Measurements from ENCODE around the gene OR5T3. TPM values are rescaled to one million over a fixed set of nuclear protein-coding genes. Genes with fewer than 3 reads are reported as not detected.

Gene OR5T3
- total RNA-seq, 2 experiments from 2014 or later = not detected

DNA sequence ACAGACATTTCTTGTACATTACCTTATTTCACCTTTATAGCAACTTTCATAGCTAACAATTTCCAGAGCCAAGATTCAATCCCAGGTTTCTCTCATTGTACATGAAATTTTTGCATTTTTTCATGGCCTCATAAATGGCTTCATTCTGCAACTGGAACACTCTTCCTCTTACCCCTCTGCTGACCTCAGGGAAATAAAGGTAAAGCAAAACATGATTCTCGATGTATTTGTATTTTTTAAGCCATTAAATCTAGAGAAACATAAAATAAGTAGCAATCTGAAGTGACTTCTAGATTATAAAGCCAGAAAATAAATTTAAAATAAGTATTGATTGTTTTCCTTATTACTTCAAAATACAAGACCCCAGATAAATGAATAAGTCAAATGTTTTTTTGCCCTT, 17.9 kb upstream of the OR5T3 start, which contains the start of gene OR5T2:
Gene OR5T2, minus strand, starts transcription at position 101 of the 400 bp plus-strand sequence. CDS start 1,193 bp downstream, outside the sequence.
- no peaks in the 10 kb centered on the region for H3K9me3 ChIP-seq (ENCODE audit: low read length)
- no peak within 1 kb of the TSS for H3K4me3 ChIP-seq (ENCODE audit: low read depth, low read length, poor library complexity, severe bottlenecking)
- H2AFZ ChIP-seq (ENCODE audit: low read length) = no peak within 1 kb of the TSS
- TF ChIP-seq, protein P1, sequence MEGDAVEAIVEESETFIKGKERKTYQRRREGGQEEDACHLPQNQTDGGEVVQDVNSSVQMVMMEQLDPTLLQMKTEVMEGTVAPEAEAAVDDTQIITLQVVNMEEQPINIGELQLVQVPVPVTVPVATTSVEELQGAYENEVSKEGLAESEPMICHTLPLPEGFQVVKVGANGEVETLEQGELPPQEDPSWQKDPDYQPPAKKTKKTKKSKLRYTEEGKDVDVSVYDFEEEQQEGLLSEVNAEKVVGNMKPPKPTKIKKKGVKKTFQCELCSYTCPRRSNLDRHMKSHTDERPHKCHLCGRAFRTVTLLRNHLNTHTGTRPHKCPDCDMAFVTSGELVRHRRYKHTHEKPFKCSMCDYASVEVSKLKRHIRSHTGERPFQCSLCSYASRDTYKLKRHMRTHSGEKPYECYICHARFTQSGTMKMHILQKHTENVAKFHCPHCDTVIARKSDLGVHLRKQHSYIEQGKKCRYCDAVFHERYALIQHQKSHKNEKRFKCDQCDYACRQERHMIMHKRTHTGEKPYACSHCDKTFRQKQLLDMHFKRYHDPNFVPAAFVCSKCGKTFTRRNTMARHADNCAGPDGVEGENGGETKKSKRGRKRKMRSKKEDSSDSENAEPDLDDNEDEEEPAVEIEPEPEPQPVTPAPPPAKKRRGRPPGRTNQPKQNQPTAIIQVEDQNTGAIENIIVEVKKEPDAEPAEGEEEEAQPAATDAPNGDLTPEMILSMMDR (conservative IDR thresholded peaks at IDR 0.05; ENCODE audit: low read length) = no peak
- TF ChIP-seq EZH2phosphoT487 (IDR thresholded peaks at IDR 0.05; ENCODE audit: borderline replicate concordance, low read depth, low read length) = no peak
- POLR2A ChIA-PET = no interaction called here
- CTCF ChIA-PET (ENCODE audit: unreplicated experiment) = no interaction called here
- H4K20me1 ChIP-seq (ENCODE audit: insufficient read depth, low read length) = no peaks in the 10 kb centered on the region
- H3K4me1 ChIP-seq (ENCODE audit: insufficient read depth, low read length, poor library complexity, severe bottlenecking) = no peaks in the 10 kb centered on the region
- no peaks in the 10 kb centered on the region for H3K36me3 ChIP-seq (ENCODE audit: insufficient read depth, low read length)
- intact Hi-C loops (cut with micrococcal nuclease; ENCODE audit: unreplicated experiment) = no loop called here
- H3K4me2 ChIP-seq (ENCODE audit: low read length) = no peak within 1 kb of the TSS
- no peaks in the 10 kb centered on the region for H3K79me2 ChIP-seq (ENCODE audit: insufficient read depth, low read depth, low read length)
- no peak for DNase-seq (ENCODE audit: low spot score)
- no peaks in the 10 kb centered on the region for H3K9me2 ChIP-seq (ENCODE audit: insufficient read depth, low read length)
- no TSS peak for BruUV-seq (replicated peaks)
- no peak within 1 kb of the TSS for H3K27ac ChIP-seq (ENCODE audit: low read depth, low read length, poor library complexity, severe bottlenecking)

DNA sequence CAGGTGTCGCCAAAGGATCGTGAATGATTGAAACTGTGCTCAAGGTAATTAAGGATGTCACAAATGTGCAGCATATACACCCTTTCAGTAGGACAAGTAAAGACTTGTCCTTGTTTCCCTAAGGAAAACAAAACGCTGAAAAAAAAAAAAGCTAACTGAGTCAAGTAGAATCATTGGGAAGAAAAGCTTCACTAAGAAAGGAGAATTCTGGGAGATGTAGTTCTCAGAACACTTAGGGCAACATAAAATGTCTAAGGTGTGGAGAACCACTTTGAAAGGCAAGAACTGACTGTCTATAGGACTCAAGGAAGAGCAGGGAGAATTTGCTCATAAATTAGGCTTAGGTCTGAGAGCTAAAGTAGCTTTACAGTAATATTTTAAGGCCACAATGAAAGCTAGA, 19.0 kb downstream of the OR5T3 start:
- CTCF ChIA-PET (ENCODE audit: unreplicated experiment) = no interaction called here
- Histone ChIP-seq H3K9me2 (ENCODE audit: insufficient read depth, low read length) (no peaks in the 10 kb centered on the region), H3K79me2 (ENCODE audit: insufficient read depth, low read depth, low read length) (no peaks in the 10 kb centered on the region), H2AFZ (ENCODE audit: low read length) (no peak overlapping the region), H3K27ac (ENCODE audit: low read depth, low read length, poor library complexity, severe bottlenecking) (no peak overlapping the region), H3K4me2 (ENCODE audit: low read length) (no peak overlapping the region), H3K9me3 (ENCODE audit: low read length) (no peaks in the 10 kb centered on the region), H4K20me1 (ENCODE audit: insufficient read depth, low read length) (no peaks in the 10 kb centered on the region), H3K36me3 (ENCODE audit: insufficient read depth, low read length) (no peaks in the 10 kb centered on the region), H3K4me1 (ENCODE audit: insufficient read depth, low read length, poor library complexity, severe bottlenecking) (no peaks in the 10 kb centered on the region), H3K4me3 (ENCODE audit: low read depth, low read length, poor library complexity, severe bottlenecking) (no peak overlapping the region)
- BruUV-seq (replicated peaks) = no TSS peak
- DNase-seq (ENCODE audit: low spot score) = no peak
- TF ChIP-seq, protein P1 (conservative IDR thresholded peaks at IDR 0.05; ENCODE audit: low read length) = no peak
- no peak for TF ChIP-seq EZH2phosphoT487 (IDR thresholded peaks at IDR 0.05; ENCODE audit: borderline replicate concordance, low read depth, low read length)
- intact Hi-C loops (cut with micrococcal nuclease; ENCODE audit: unreplicated experiment) = no loop called here
- POLR2A ChIA-PET = no interaction called here

DNA sequence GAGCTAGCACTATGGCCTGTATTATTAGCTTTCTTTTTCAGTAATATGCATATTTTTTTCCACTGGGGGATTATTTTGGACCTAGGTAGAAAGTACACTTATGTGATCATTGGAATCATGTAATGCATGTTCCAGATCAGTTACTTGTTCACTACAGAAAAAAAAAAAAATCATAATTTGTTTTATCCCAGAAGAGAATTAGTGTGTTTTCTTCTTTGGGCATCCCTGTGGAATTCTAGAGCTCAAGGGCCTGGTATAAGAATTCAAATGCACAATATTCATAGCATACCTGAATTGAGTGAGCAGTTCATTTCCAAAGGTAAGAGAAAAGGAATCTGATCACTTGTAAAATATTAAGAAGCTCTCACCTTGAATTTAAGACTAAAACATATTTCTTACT, 21.8 kb downstream of the OR5T3 start, which contains the start of gene OR5T1:
Gene OR5T1, plus strand, starts transcription at position 301 of the 400 bp plus-strand sequence. CDS start 1,485 bp downstream, outside the sequence.
- Histone ChIP-seq H3K4me3 (ENCODE audit: low read depth, low read length, poor library complexity, severe bottlenecking) (no peak within 1 kb of the TSS), H2AFZ (ENCODE audit: low read length) (no peak within 1 kb of the TSS), H3K79me2 (ENCODE audit: insufficient read depth, low read depth, low read length) (no peaks in the 10 kb centered on the region), H3K9me3 (ENCODE audit: low read length) (no peaks in the 10 kb centered on the region), H3K27ac (ENCODE audit: low read depth, low read length, poor library complexity, severe bottlenecking) (no peak within 1 kb of the TSS), H4K20me1 (ENCODE audit: insufficient read depth, low read length) (no peaks in the 10 kb centered on the region), H3K36me3 (ENCODE audit: insufficient read depth, low read length) (no peaks in the 10 kb centered on the region), H3K4me2 (ENCODE audit: low read length) (no peak within 1 kb of the TSS), H3K4me1 (ENCODE audit: insufficient read depth, low read length, poor library complexity, severe bottlenecking) (no peaks in the 10 kb centered on the region), H3K9me2 (ENCODE audit: insufficient read depth, low read length) (no peaks in the 10 kb centered on the region)
- intact Hi-C loops (cut with micrococcal nuclease; ENCODE audit: unreplicated experiment) = no loop called here
- TF ChIP-seq, protein P1 (conservative IDR thresholded peaks at IDR 0.05; ENCODE audit: low read length) = no peak
- TF ChIP-seq EZH2phosphoT487 (IDR thresholded peaks at IDR 0.05; ENCODE audit: borderline replicate concordance, low read depth, low read length) = no peak
- ChIA-PET CTCF (ENCODE audit: unreplicated experiment) (no interaction called here), POLR2A (no interaction called here)
- BruUV-seq (replicated peaks) = no TSS peak
- no peak for DNase-seq (ENCODE audit: low spot score)

All from OCI-LY7 (cell line).